Duodenal mucosa (tissue), 2 donors: Measurements from ENCODE around the gene DUOX2.
"Not testable (repeated sequence)": the region's sequence is repeated elsewhere in the genome, so short reads cannot be mapped to it uniquely, and the experiment has no call there.

Experiments used
- H3K27ac ChIP-seq: one replicate; pipeline ENCODE4 v1.7.0; 2013; ENCODE audit warnings: low read depth, low read length
- H3K27me3 ChIP-seq, 2 donors: one replicate each; pipeline ENCODE4 v1.7.0; 2013; ENCODE audit warnings: low read length in 2 of 2, control low read depth in 1 of 2; ENCODE audit not compliant: insufficient read depth in 2 of 2, control insufficient read depth in 1 of 2
- H3K36me3 ChIP-seq, 2 donors: one replicate each; pipeline ENCODE4 v1.7.0; 2013; ENCODE audit warnings: low read length in 2 of 2, control low read depth in 1 of 2; ENCODE audit not compliant: insufficient read depth in 2 of 2, control insufficient read depth in 1 of 2
- H3K4me1 ChIP-seq, 2 donors: one replicate each; pipeline ENCODE4 v1.7.0; 2013; ENCODE audit warnings: low read length in 2 of 2, control low read depth in 1 of 2; ENCODE audit not compliant: insufficient read depth in 2 of 2, control insufficient read depth in 1 of 2
- H3K4me3 ChIP-seq, 2 donors: one replicate each; pipeline ENCODE4 v1.7.0; 2013; ENCODE audit warnings: low read length in 2 of 2, low read depth in 1 of 2
- H3K9ac ChIP-seq, 2 donors: one replicate each; pipeline ENCODE4 v1.7.0; 2013; ENCODE audit warnings: low read length in 2 of 2, low read depth in 1 of 2
- H3K9me3 ChIP-seq, 2 donors: one replicate each; pipeline ENCODE4 v1.7.0; 2013; ENCODE audit warnings: low read length in 2 of 2, control low read depth in 1 of 2; ENCODE audit not compliant: control insufficient read depth in 1 of 2

The DUOX2 gene

GRCh38 chr15:45075440-45076320 lies 38.3 kb downstream of the DUOX2 start:
- not testable (repeated sequence) for H3K36me3 ChIP-seq, H3K9ac ChIP-seq, H3K9me3 ChIP-seq, H3K27me3 ChIP-seq, H3K4me3 ChIP-seq, H3K27ac ChIP-seq, H3K4me1 ChIP-seq

GRCh38 chr15:45073602-45074001 lies 40.4 kb downstream of the DUOX2 start:
- H3K9me3 ChIP-seq, H3K4me1 ChIP-seq, H3K9ac ChIP-seq, H3K4me3 ChIP-seq, H3K36me3 ChIP-seq, H3K27ac ChIP-seq, H3K27me3 ChIP-seq: not testable (repeated sequence)

GRCh38 chr15:45069942-45070360 lies 44.0 kb downstream of the DUOX2 start:
- H3K36me3 ChIP-seq, H3K9ac ChIP-seq, H3K4me1 ChIP-seq, H3K4me3 ChIP-seq, H3K27me3 ChIP-seq, H3K27ac ChIP-seq, H3K9me3 ChIP-seq: not testable (repeated sequence)

GRCh38 chr15:45064386-45064785 lies 49.6 kb downstream of the DUOX2 start:
- Histone ChIP-seq H3K36me3 (no peaks in the 10 kb centered on the region), H3K9me3 (no peaks in the 10 kb centered on the region), H3K4me3 (no peak overlapping the region), H3K27me3 (no peaks in the 10 kb centered on the region), H3K4me1 (no peaks in the 10 kb centered on the region), H3K9ac (no peak overlapping the region), H3K27ac (no peak overlapping the region)

- H3K27ac ChIP-seq, H3K27me3 ChIP-seq, H3K4me1 ChIP-seq, H3K9ac ChIP-seq, H3K9me3 ChIP-seq, H3K36me3 ChIP-seq, H3K4me3 ChIP-seq: not testable (repeated sequence)
Observed at GRCh38 chr15:45062301-45062700, 51.7 kb downstream of the DUOX2 start.

- H3K9me3 ChIP-seq, H3K4me1 ChIP-seq, H3K27ac ChIP-seq, H3K27me3 ChIP-seq, H3K9ac ChIP-seq, H3K36me3 ChIP-seq, H3K4me3 ChIP-seq: not testable (repeated sequence)
Observed at GRCh38 chr15:45058690-45059675, 55.0 kb downstream of the DUOX2 start.

GRCh38 chr15:45052676-45053075 lies 61.3 kb downstream of the DUOX2 start:
- not testable (repeated sequence) for H3K4me1 ChIP-seq

GRCh38 chr15:45050587-45050986 lies 63.4 kb downstream of the DUOX2 start:
- Histone ChIP-seq H3K4me1 (no peaks in the 10 kb centered on the region), H3K27me3 (no peaks in the 10 kb centered on the region), H3K4me3 (no peak overlapping the region), H3K27ac (no peak overlapping the region), H3K9me3 (no peaks in the 10 kb centered on the region), H3K9ac (no peak overlapping the region), H3K36me3 (peaks cover 0 to 12% of the 10 kb centered on the region in 2 donors)

More at GRCh38 chr15:45052676-45053075, 61.3 kb downstream of the DUOX2 start:
- not testable (repeated sequence) for H3K9ac ChIP-seq, H3K4me3 ChIP-seq, H3K9me3 ChIP-seq, H3K27me3 ChIP-seq, H3K27ac ChIP-seq
- peaks cover 0 to 12% of the 10 kb centered on the region in 2 donors for H3K36me3 ChIP-seq

- no peaks in the 10 kb centered on the region for H3K9me3 ChIP-seq
- H3K4me3 ChIP-seq: no peak overlapping the region
- no peaks in the 10 kb centered on the region for H3K4me1 ChIP-seq
- H3K27me3 ChIP-seq: no peaks in the 10 kb centered on the region
- H3K27ac ChIP-seq: no peak overlapping the region
- no peak overlapping the region for H3K9ac ChIP-seq
- peaks cover 0 to 12% of the 10 kb centered on the region in 2 donors for H3K36me3 ChIP-seq
Observed at GRCh38 chr15:45048794-45049631, 65.0 kb downstream of the DUOX2 start.
